GM12878 (cell line): ENCODE data around the gene TMEM131L. TPM values are rescaled to one million over a fixed set of nuclear protein-coding genes. Genes with fewer than 3 reads are reported as not detected.

Source experiments
- ATAC-seq: fragments of 200-7000 bp; cut with Tn5 transposase; 3 replicates; pipeline ENCODE4 v1.9.1; 2020; ENCODE audit warnings: mild to moderate bottlenecking, moderate library complexity
- BruUV-seq: library from RNA; stranded (reverse); fragments of 400-500 nt; replicated peaks from 2 replicates; lab custom pipeline; 2021; lab: Mats Ljungman, UMichigan
- CTCF ChIA-PET: fragments of 300-600 bp; sonication (Branson Sonifier 250); formaldehyde crosslinking; extraction: SDS; loops from one replicate; lab custom pipeline; 2021; ENCODE audit warnings: inconsistent platforms; lab: Yijun Ruan, JAX
- POLR2A ChIA-PET: fragments of 350-600 bp; formaldehyde crosslinking; extraction: SDS; loops from one replicate; lab custom pipeline; 2021; ENCODE audit warnings: inconsistent platforms; lab: Charles Lee
- RAD21 ChIA-PET: fragments of 300-600 bp; sonication (Branson Sonifier 250); formaldehyde crosslinking; loops from one replicate; lab custom pipeline; 2023; ENCODE audit warnings: antibody characterized with exemption; ENCODE audit not compliant: unreplicated experiment; lab: Charles Lee
- SMC1A ChIA-PET: fragments of 300-600 bp; sonication (Branson Sonifier 250); formaldehyde crosslinking; loops from one replicate; lab custom pipeline; 2023; ENCODE audit not compliant: unreplicated experiment, uncharacterized antibody; lab: Charles Lee
- DNase-seq: peaks from one replicate; pipeline ENCODE4 v3.0.0-alpha.2; 2011; ENCODE audit warnings: low read depth, low spot score
- FAIRE-seq: peaks from 3 replicates; lab custom pipeline; 2011; peaks lifted over from hg19 to GRCh38; lab: Jason Lieb, UNC
- H2AFZ ChIP-seq: 2 replicates; pipeline ENCODE4 v1.6.0; 2011; ENCODE audit warnings: low read depth, low read length, control low read depth; ENCODE audit not compliant: control insufficient read depth
- H3K27ac ChIP-seq: 2 replicates; pipeline ENCODE4 v1.5.1; 2011; ENCODE audit warnings: control low read depth; ENCODE audit not compliant: control insufficient read depth, insufficient read depth
- H3K27me3 ChIP-seq, 2 experiments: replicated peaks in 1 of 2; 2 replicates each; pipeline versions ENCODE4 v1.6.0 to v1.6.1; 2011; ENCODE audit warnings: low read length in 1 of 2; ENCODE audit not compliant: control insufficient read depth in 2 of 2, insufficient read depth in 2 of 2
- H3K36me3 ChIP-seq, 2 experiments: 2 replicates each; pipeline ENCODE4 v1.5.1; 2011; ENCODE audit warnings: low read length in 1 of 2; ENCODE audit not compliant: control insufficient read depth in 2 of 2, insufficient read depth in 2 of 2
- H3K4me1 ChIP-seq: 2 replicates; pipeline ENCODE4 v1.6.1; 2011; ENCODE audit warnings: mild to moderate bottlenecking, low read length, moderate library complexity, mixed read lengths; ENCODE audit not compliant: control insufficient read depth, insufficient read depth
- H3K4me2 ChIP-seq: 2 replicates; pipeline ENCODE4 v1.6.0; 2011; ENCODE audit warnings: control low read depth; ENCODE audit not compliant: control insufficient read depth, insufficient read depth
- H3K4me3 ChIP-seq: fragments of 200-600 bp; sonication (generic); 2 replicates; pipeline ENCODE4 v1.5.1; 2016
- H3K79me2 ChIP-seq: 2 replicates; pipeline ENCODE4 v1.6.0; 2011; ENCODE audit warnings: low read length; ENCODE audit not compliant: control insufficient read depth, insufficient read depth
- H3K9ac ChIP-seq: 2 replicates; pipeline ENCODE4 v1.8.0; 2011; ENCODE audit warnings: low read length, control low read depth, mixed read lengths; ENCODE audit not compliant: control insufficient read depth, insufficient read depth
- H3K9me3 ChIP-seq: replicated peaks from 3 replicates; pipeline ENCODE4 v1.5.1; 2011; ENCODE audit warnings: mild to moderate bottlenecking, low read length; ENCODE audit not compliant: control insufficient read depth, insufficient read depth
- H4K20me1 ChIP-seq: 2 replicates; pipeline ENCODE4 v1.6.0; 2011; ENCODE audit not compliant: control insufficient read depth, insufficient read depth
- BCL3 ChIP-seq: IDR thresholded peaks from 2 replicates; pipeline ENCODE4 v1.6.1; 2011; ENCODE audit warnings: borderline replicate concordance, low read depth, mild to moderate bottlenecking, moderate library complexity, low read length; ENCODE audit not compliant: insufficient read depth, poor library complexity, severe bottlenecking
- FOXK2 ChIP-seq: fragments of 450-650 bp; IDR thresholded peaks from 2 replicates; pipeline ENCODE4 v1.6.1; 2017; ENCODE audit warnings: mild to moderate bottlenecking, moderate library complexity
- IRF5 ChIP-seq: fragments of 450-650 bp; IDR thresholded peaks from 2 replicates; pipeline ENCODE4 v1.6.1; 2017; ENCODE audit warnings: borderline replicate concordance
- NFYA ChIP-seq: IDR thresholded peaks from 2 replicates; pipeline ENCODE4 v1.6.1; 2011; ENCODE audit warnings: low read depth, mild to moderate bottlenecking, low read length, improper control_type of control experiment, borderline replicate concordance
- POLR2AphosphoS2 ChIP-seq: IDR thresholded peaks from 2 replicates; pipeline ENCODE4 v1.6.1; 2011; ENCODE audit warnings: low read depth, mild to moderate bottlenecking, low read length, improper control_type of control experiment, moderate library complexity
- RELA ChIP-seq: fragments of 450-650 bp; IDR thresholded peaks from 2 replicates; pipeline ENCODE4 v1.8.0; 2014; ENCODE audit warnings: borderline replicate concordance; ENCODE audit not compliant: partially characterized antibody
- SMAD5 ChIP-seq: IDR thresholded peaks from 2 replicates; pipeline ENCODE4 v1.6.1; 2016; ENCODE audit warnings: antibody characterized with exemption, low read depth
- SP1 ChIP-seq: IDR thresholded peaks from one replicate; pipeline ENCODE4 v1.6.1; 2011; ENCODE audit warnings: low read depth, low read length
- TBL1XR1 ChIP-seq: IDR thresholded peaks from 2 replicates; pipeline ENCODE4 v1.6.1; 2012; ENCODE audit warnings: low read depth, low read length, improper control_type of control experiment
- WGBS: methylation state at CpG from one replicate; pipeline ENCODE4 v1.1.6; 2016; ENCODE audit warnings: low lambda C conversion rate; ENCODE audit not compliant: insufficient replicate concordance, insufficient coverage; ENCODE audit errors: missing lambda C conversion rate; 5-methylcytosine and 5-hydroxymethylcytosine counted together
- in situ Hi-C: fragments of 300-500 bp; cut with MboI; formaldehyde crosslinking; loops from 9 replicates; pipeline ENCODE4 v1.14.3; 2018; ENCODE audit warnings: mixed read lengths
- intact Hi-C: fragments of 100-400 bp; cut with micrococcal nuclease; formaldehyde crosslinking; loops from one replicate; pipeline ENCODE4 v1.14.2; 2022; ENCODE audit not compliant: unreplicated experiment
- polyA plus RNA-seq, 11 experiments: library from polyadenylated mRNA; depleted of rRNA in 4 of 11; unstranded in 6 of 11; stranded (reverse) in 5 of 11; fragments of >200 nt; fragmentation: Nextera tagmentation in 4 of 11; fragmentation: Illumina TruSeq in 1 of 11; extraction: Ambion mirVana in 4 of 11; extraction: Trizol in 1 of 11; gene quantifications; 1 replicate in 1 of 11; 2 replicates in 10 of 11; pipeline versions ENCODE4 v1.2.1 to v1.2.3, GENCODE V29; 2011 to 2016; ENCODE audit warnings: inconsistent platforms in 2 of 11, missing spikeins in 2 of 11, low read depth in 1 of 11
- total RNA-seq, 4 experiments: library from RNA; depleted of rRNA in 3 of 4; stranded (reverse); fragments of >200 nt in 3 of 4; fragmentation: Illumina TruSeq in 1 of 4; extraction: Trizol in 1 of 4; gene quantifications; 2 replicates each; pipeline versions ENCODE4 v1.2.1 to v1.2.3, GENCODE V29; 2013 to 2021

TMEM131L gene
- total and polyA plus RNA-seq, 10 of the 15 experiments (the other 5 are each of a cell fraction or from before 2014, with no cell fraction given) = 8.5 to 101 (median 74.4) TPM

GRCh38 chr4:153638999-153639398 lies 172.8 kb downstream of the TMEM131L start:
- in situ Hi-C loops = no loop called here

More at GRCh38 chr4:153638999-153639398, 172.8 kb downstream of the TMEM131L start:
- Histone ChIP-seq H3K9ac (no peak overlapping the region), H4K20me1 (0 out of 2 replicates have a peak, but pooled peaks cover 3% of the 10 kb centered on the region), H3K79me2 (no peaks in the 10 kb centered on the region), H3K4me3 (no peak overlapping the region), H3K36me3 (peaks cover 17 to 21% of the 10 kb centered on the region in 2 experiments; a peak in 3 of 4 replicates), H3K4me2 (no peak overlapping the region), H3K9me3 (no peaks in the 10 kb centered on the region), H3K27me3 (no peaks in the 10 kb centered on the region), H3K4me1 (peaks cover 6% of the 10 kb centered on the region; the same call in 1 of the 2 replicates), H3K27ac (no peak overlapping the region), H2AFZ (no peak overlapping the region)
- WGBS = 80% methylated on average over 3 of the region's 3 CpGs
- ChIA-PET CTCF (interaction anchor here (1.0 to 1.9 kb wide), 3 partner anchors 293 to 556 kb away, joined by 3 to 7 read pairs (median 3); no protein-coding TSS in a partner anchor), POLR2A (no interaction called here), SMC1A (interaction anchor here (0.6 kb wide), 1 partner anchor 780 kb away, joined by 3 read pairs; no protein-coding TSS in a partner anchor), RAD21 (interaction anchor here (7.1 kb wide), 1 partner anchor 294 kb away, joined by 77 read pairs; the partner anchor contains the start of gene MND1)
- BruUV-seq = no TSS peak
- no peak for FAIRE-seq
- TF ChIP-seq NFYA (no peak), IRF5 (no peak), BCL3 (peak; percentile 38), POLR2AphosphoS2 (peak; percentile 3; the same call in 1 of the 2 replicates), TBL1XR1 (no peak), RELA (no peak), FOXK2 (no peak), SP1 (no peak), SMAD5 (no peak)
- ATAC-seq = no peak
- no peak for DNase-seq
- intact Hi-C loops = no loop called here
